SK-N-SH (cell line): Measurements from ENCODE around the gene ERH.

Experiments used
- EZH2phosphoT487 ChIP-seq: fragments of 200-600 bp; sonication (generic); IDR thresholded peaks from 2 replicates; pipeline ENCODE4 v1.6.1; 2017; ENCODE audit warnings: low read depth, mixed run types, mild to moderate bottlenecking, antibody characterized with exemption, moderate library complexity, borderline replicate concordance
- IRF3 ChIP-seq: fragments of 150-350 bp; IDR thresholded peaks from 2 replicates; pipeline ENCODE4 v1.6.1; 2016; ENCODE audit warnings: mild to moderate bottlenecking, low read depth, low read length
- MAX ChIP-seq: IDR thresholded peaks from 2 replicates; pipeline ENCODE4 v1.4.0; 2012; ENCODE audit warnings: low read depth
- NRF1 ChIP-seq: IDR thresholded peaks from 2 replicates; pipeline ENCODE4 v1.6.1; 2012; ENCODE audit warnings: low read depth, mild to moderate bottlenecking, low read length
- POLR2AphosphoS5 ChIP-seq: IDR thresholded peaks from 2 replicates; pipeline ENCODE4 v1.6.1; 2012; ENCODE audit warnings: low read depth, low read length
- RAD21 ChIP-seq: IDR thresholded peaks from 2 replicates; pipeline ENCODE4 v1.6.1; 2012; ENCODE audit warnings: mild to moderate bottlenecking, low read length
- RFX5 ChIP-seq: IDR thresholded peaks from 2 replicates; pipeline ENCODE4 v1.6.1; 2012; ENCODE audit warnings: mild to moderate bottlenecking, improper control_type of control experiment, low read length
- TCF12 ChIP-seq: IDR thresholded peaks from 2 replicates; pipeline ENCODE4 v1.4.0; 2012
- YY1 ChIP-seq: IDR thresholded peaks from 2 replicates; pipeline ENCODE4 v1.4.0; 2012; ENCODE audit warnings: low read depth, mild to moderate bottlenecking
- TF ChIP-seq, protein P1 (sequence below): fragments of 200-600 bp; sonication (generic); IDR thresholded peaks from 2 replicates; pipeline ENCODE4 v1.6.1; 2017; ENCODE audit warnings: antibody characterized with exemption, mild to moderate bottlenecking, moderate library complexity

DNA sequence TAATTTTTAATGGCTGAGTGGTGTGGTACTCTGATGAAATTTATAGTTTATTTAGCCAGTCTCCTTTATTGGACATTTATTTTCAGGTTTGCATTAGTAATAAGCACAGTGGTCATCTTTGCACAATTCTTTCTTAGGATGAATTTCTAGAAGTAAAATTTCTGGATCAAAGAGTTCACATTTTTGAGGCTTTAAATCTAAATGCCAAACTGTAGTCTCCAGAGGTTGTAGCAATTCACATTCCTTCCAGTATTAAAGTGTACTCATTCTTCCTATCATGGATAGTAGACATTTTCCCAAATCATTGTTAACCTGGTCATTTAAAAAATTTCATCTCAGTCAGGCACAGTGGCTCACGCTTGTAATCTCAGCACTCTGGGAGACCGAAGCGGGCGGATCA, 25.2 kb upstream of the ERH start:
- TF ChIP-seq TCF12 (no peak), RFX5 (no peak), MAX (no peak), POLR2AphosphoS5 (no peak), RAD21 (no peak), EZH2phosphoT487 (no peak), NRF1 (no peak), YY1 (no peak), IRF3 (no peak)
- TF ChIP-seq, protein P1, sequence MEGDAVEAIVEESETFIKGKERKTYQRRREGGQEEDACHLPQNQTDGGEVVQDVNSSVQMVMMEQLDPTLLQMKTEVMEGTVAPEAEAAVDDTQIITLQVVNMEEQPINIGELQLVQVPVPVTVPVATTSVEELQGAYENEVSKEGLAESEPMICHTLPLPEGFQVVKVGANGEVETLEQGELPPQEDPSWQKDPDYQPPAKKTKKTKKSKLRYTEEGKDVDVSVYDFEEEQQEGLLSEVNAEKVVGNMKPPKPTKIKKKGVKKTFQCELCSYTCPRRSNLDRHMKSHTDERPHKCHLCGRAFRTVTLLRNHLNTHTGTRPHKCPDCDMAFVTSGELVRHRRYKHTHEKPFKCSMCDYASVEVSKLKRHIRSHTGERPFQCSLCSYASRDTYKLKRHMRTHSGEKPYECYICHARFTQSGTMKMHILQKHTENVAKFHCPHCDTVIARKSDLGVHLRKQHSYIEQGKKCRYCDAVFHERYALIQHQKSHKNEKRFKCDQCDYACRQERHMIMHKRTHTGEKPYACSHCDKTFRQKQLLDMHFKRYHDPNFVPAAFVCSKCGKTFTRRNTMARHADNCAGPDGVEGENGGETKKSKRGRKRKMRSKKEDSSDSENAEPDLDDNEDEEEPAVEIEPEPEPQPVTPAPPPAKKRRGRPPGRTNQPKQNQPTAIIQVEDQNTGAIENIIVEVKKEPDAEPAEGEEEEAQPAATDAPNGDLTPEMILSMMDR = no peak
